ENCODE measurements around the gene CAMSAP2.

DNA sequence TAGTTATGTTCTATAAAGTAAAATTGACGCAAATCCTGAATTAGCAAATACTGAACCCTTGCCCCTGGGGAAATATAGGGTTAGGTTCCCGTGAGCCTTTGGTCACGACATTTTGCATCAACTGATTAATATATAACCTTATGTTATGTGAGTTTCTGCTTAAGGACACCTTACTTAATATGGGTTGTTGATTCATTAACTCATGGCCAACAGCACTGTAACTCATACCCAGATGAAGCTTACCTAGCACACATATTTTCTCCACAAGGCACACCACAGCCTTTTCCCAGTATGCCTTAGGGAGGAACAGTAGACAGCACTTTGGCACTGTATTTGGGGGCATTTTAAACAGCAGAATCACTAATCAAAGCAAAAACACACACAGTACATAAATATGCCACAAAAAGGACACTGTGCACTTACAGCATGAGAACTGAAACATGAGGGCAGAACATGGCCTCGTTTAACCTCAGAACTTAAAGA lies 171.1 kb downstream of the CAMSAP2 start:
- TF ChIP-seq, protein P1, sequence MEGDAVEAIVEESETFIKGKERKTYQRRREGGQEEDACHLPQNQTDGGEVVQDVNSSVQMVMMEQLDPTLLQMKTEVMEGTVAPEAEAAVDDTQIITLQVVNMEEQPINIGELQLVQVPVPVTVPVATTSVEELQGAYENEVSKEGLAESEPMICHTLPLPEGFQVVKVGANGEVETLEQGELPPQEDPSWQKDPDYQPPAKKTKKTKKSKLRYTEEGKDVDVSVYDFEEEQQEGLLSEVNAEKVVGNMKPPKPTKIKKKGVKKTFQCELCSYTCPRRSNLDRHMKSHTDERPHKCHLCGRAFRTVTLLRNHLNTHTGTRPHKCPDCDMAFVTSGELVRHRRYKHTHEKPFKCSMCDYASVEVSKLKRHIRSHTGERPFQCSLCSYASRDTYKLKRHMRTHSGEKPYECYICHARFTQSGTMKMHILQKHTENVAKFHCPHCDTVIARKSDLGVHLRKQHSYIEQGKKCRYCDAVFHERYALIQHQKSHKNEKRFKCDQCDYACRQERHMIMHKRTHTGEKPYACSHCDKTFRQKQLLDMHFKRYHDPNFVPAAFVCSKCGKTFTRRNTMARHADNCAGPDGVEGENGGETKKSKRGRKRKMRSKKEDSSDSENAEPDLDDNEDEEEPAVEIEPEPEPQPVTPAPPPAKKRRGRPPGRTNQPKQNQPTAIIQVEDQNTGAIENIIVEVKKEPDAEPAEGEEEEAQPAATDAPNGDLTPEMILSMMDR (IDR thresholded peaks at IDR 0.05; ENCODE audit: poor library complexity) = no peak
- TF ChIP-seq EZH2 (IDR thresholded peaks at IDR 0.05; ENCODE audit: borderline replicate concordance) = no peak
